Measurements from ENCODE around the gene GNL1.
"Not testable (repeated sequence)": the region's sequence is repeated elsewhere in the genome, so short reads cannot be mapped to it uniquely, and the experiment has no call there.

Gene GNL1

GRCh38 chr6:30497261-30497599, 59.1 kb downstream of the GNL1 start:
- DNase-seq (ENCODE audit: low spot score) = not testable (repeated sequence)

GRCh38 chr6:30495993-30496392, 60.3 kb downstream of the GNL1 start:
- DNase-seq (ENCODE audit: low spot score) = no peak

- DNase-seq (ENCODE audit: low spot score) = not testable (repeated sequence)
These were observed 61.2 kb downstream of the GNL1 start for GRCh38 chr6:30495060-30495459.

GRCh38 chr6:30494291-30494861, 61.9 kb downstream of the GNL1 start:
- DNase-seq (ENCODE audit: low spot score) = no peak

- no peak for DNase-seq (ENCODE audit: low spot score)
These were observed 62.5 kb downstream of the GNL1 start for GRCh38 chr6:30493643-30494250.

- DNase-seq (ENCODE audit: low spot score) = no peak
These were observed 64.0 kb downstream of the GNL1 start for GRCh38 chr6:30491991-30492952.
